Fibroblast of peridontal ligament (primary cell): ENCODE data around the gene CFAP20.

Experiments used
- DNase-seq: peaks from one replicate; pipeline ENCODE4 v3.0.0-alpha.2; 2010; ENCODE audit errors: extremely low read depth

CFAP20 gene

DNA sequence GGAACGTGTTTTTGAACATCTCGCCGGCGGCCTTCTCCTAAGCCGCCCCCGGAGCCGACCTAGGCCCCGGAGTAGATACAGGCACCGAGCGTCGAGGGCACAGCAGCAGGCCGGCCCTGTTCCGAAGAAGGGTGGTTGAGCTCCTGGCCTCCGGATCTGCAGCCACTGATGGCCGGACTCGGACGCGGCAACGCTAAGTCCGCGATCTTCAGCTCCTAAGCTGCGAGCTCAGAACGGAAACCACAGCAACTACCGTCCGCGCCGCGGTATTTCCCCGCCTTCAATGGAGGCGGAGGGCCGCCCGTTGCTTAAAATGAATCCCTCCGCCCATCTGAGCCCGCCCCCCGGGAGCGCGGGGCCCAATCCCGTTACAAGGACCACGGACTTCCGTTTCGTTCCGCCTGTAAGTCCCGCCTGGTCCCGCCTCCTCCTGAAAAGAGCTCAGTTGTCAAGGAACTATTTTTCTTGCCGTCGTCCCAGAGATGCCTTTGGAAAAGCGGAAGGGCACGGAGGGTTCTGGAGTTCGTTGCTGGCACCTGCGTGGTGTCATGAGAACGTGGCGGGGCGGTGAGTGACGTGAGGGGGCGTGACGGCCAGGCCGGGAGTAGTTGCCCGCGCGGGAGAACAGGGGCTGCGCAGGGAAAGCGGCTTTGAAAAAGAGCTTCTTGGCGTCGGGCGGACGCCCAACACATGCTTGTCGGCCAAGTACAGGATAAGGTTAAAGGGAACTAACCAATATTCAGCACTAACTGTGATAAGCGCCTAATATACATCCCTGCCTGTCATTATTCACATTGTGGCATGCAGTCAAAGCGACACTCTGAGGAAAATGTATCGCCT is at the start of gene CFAP20:
Gene CFAP20 (minus strand): TSS at position 285 of the 840 bp plus-strand sequence. CDS start 266 bp downstream, at position 19.
- DNase-seq, result peak; percentile 100

DNA sequence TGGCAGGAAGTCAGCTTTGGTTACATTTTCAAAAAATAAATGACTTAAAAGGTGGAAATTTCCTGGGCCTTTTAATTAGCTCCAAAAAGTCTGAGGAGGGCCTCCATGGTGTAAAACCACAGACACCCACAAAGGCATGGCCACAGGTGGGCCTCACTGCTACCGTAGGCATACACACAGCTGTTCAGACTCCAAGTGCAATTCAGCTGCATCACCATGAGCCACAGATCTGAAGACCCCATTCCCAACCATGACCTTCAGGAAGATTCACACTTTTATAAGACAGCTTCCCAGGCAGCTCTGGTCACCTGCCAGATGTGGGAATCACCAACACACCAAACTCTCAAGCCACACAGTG is 48.2 kb upstream of the CFAP20 start:
- no peak for DNase-seq

DNA sequence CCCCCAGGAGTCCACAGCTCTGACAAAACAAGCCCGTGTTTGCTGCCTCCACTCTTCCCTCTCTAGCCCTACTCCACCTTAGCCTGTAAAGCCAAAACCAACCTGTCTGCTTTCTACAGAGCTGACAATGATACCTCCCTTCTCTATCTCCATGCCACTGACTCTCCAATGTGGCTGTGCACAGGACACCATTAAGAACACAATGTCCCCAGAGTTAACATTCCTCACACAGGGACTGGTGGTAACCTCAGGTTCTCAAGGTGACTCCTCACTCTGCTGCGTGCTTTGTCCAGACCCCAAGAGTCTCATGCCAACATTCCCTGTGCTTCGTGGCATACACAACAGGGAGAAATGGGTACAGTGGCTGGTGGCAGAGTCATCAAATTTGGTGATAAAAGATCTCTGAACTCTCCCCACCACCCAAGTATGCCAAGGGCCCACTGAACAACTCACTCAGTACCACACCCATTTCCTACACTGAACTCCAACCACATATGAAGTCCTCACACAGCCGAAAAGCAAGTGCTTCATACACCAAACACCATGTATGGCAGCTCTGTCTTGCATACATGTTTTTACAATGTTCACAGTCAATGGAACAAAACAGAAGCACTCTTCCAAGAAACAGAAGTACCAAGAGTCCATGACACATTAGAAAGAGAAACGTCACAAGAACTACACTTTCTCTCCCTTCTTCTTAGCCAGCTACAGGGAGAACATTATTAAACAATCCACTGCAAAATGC is 47.6 kb upstream of the CFAP20 start:
- no peak for DNase-seq

DNA sequence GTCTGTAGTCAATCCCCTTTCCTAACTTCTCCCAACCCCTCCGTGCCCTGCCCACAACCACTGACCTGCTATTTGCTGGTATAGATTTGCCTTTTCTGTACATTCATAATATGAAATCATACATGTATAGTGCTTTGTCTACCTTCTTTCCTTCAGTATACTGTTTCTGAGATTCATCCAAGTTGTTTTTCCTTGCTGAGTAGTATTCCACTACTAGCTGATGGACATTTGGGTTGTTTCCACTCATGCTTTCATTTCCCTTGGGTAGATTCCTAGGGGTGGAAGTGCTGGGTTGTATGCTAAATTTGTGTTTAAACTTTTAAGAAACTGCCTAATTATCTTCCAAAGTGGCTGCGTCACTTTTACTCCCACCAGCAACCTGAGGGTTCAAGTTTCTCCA is 41.0 kb upstream of the CFAP20 start:
- DNase-seq, result no peak

DNA sequence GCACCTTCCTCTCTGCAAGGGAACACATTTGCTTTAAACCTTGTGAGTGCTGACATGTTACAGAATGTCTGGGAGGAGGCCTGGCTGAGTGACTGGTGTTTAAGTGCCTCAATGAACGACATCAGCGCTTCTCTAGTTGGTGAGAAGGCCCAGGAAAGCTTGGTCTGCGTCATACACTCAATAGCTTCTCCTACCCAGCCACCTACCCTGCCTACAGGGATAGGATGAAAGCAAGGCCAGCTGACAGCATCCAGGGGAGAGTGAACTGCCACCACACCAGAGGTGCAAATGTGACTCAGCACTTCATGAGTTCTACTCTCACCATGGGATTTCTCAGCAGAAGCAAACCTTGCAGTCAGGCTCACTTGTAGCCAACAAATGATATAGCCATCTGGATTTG is 31.7 kb upstream of the CFAP20 start:
- no peak for DNase-seq

DNA sequence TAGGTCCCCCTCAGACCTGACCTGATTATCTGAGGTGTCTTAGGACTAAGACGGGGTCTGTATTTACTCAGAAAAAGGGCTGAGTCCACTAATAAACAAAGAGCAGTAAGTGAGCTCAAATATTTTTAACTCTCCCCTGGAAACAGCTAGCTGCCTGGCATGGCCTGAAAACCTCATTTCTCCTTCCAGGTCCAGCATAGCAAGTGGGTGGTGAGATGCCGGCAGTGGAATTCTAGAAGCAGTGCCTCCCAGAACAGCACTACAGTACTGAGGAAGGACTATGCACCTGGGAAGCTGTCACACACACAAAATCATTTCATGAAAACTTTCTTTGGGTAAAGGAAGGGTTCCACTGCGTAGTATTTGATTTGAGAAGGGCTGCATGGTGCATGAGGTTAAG is 29.5 kb upstream of the CFAP20 start:
- DNase-seq, result no peak

DNA sequence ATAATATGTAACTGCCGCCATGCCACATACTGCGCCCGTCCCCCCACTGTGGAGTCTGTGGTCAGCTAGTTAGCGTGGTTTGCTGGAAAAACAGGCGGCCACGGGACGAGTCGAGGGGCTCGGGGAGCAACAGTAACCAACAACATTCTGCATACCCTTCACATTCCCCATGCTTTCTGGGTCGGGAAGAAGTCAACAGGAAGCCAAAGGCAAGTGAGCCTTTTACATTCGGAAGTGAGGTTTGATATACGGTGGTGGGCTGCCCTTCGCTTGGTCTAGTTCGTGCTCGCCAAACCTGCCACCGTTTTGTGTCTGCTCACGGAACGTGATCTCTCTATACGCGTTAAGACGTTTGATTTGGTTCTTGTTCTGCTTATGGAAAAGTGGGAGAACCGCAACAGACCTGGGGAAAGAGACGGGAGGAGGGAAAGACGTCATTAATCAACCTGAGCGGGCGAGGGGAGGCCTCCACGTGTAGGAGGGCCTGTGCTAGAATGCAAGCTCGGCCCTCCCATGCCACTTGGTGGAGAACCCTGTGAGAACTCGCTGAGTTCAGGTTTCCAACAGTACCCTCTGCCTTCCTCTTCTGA is 28.9 kb upstream of the CFAP20 start:
- no peak for DNase-seq

DNA sequence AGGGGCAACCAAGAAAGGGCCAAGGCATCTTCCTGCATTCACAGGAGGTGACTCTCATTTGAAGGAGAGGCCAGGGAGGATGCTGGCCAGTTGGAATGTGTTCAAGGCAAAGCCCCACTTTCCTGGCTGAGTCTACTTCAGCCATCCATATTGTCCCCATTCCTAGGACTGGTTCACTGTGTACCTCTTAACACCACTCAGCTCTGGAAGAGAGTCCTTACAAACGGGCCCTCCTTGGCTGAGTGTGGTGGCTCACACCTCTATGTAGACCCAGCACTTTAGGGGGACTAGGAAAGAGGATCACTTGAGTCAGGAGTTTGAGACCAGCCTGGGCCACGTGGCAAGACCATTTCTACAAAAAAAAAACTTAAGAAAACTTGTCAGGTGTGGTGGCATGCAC is 28.1 kb upstream of the CFAP20 start:
- no peak for DNase-seq

DNA sequence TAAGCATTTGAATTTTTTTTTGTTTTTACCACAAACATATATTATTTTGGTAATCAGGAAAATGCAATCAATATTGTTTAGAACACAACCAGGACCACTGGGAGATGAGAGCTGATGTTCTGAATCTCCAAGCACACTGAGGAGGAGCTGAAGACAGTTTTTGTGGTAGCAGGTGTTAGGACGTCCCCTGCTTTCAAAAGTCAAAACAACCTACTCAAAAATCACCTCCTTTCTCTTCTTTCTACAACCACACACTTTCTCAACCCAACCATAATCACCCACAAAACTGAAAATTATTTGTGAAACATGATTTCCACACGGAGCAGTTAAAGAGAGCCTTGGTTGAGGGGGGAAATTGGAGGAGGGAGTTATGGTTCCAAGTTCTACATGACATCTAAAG is 26.7 kb upstream of the CFAP20 start:
- DNase-seq, result no peak

DNA sequence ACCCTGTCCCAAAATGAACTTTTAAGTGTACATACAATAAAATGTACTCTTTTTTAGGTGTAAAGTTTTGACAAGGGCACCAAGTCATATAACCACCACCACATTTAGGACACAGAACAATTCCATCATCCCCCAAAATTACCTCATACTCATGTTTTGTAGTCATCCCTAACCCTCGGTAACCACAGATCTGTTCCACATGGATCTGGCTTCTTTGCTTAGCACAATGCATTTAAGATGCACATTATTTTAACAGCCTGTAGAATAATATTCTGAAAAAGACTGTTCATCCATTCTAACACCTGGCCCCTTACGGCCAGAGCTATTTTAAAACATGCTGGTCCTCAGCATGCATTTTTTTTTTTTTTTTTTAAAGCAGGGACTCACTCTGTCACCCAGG is 25.2 kb upstream of the CFAP20 start:
- peak; percentile 29 for DNase-seq

DNA sequence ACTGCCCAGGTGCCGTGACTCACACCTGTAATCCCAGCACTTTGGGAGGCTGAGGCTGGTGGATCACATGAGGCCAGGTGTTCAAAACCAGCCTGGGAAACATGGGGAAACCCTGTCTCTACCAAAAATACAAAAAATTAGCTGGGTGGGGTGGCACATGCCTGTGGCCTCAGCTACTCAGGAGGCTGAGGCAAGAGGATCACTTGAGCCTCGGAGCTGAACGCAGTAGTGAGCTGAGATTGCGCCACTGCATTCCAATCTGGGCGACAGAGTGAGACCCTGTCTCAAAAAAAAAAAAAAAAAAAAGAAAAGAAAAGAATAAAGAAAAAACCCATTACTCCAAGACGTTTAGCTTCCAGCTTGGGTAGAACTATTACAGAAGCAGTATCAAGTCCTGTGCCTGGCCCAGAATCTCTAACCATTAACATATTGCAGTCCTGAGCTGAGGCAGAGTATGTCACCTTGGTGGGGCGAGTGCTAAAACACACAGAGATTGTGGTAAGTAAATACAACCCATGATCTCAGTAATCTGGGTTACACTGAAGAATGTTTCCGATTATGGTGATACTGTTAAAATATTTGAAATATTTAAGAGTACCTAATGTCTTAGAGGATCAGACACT is 23.2 kb upstream of the CFAP20 start:
- DNase-seq, result no peak

DNA sequence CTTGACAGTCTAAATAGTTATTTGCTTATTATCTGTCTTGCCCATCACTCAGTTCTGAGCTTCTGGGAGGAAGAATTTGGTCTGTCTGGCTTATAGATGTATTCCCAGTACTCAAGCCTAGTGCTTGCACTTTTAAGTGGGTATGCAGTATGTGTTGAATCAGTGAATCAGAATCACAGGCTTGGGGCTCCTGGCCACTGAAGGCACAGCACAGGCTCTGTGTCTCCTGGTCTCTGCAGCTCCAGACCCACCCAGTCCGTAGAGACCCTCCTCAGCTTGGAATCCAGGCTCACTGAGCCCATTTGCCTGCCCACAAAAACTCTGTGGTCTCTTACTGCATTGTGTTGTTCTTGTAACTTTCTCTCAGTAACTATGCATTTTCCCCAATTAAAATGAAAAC is 19.3 kb upstream of the CFAP20 start:
- DNase-seq, result no peak

DNA sequence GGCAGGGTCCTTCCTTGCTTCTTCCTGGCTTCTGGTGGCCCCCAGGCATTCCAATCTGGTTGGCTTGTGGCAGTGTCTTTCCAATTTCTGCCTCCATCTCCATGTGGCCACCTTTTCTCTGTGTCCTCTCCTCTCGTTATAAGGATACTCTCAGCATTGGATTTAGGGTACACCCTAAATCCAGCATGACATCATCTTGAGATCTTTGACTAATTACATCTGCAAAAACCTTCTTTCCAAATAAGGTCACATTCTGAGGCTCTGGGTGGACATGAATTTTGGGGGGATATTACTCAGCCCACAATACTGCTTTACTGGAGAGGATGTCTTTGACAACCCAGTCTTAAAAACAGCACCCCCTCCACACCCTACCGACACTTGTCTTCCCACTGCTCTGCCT is 18.9 kb upstream of the CFAP20 start:
- no peak for DNase-seq

DNA sequence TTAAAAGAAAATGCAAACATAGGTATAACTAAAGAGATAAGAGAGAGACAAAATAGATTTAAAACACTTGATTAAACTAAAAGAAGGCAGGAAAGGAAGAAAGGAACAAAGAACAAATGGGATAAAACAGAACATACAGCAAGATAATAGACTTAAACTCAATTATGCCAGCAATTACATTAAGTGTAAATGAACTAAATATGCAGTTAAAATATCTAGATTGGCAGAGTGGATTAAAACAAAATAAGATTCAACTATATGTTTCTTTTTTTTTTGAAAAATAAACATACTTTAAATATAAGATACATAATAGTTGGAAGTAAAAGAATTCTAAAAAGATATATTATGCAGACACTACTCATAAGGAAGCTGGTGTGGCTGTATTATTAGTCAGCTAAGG is 9.7 kb upstream of the CFAP20 start:
- no peak for DNase-seq

DNA sequence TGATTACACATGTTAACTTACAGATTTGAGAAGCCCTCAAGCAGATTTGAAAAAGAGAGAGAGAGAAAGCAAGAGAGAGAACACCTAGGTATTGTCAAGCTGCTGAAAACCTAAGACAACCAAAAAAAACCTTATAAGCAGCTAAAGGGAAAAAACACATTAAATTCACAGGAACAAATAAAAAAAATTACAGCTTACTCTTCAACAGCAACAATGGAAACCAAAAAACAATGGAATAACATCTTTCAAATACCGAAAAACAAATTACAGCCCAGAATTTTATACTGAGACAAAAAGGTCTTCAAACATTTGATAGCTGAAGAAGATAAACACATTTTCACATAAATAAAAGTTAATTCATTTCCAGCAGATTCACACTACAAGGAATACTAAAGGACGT is 8.4 kb upstream of the CFAP20 start:
- no peak for DNase-seq

DNA sequence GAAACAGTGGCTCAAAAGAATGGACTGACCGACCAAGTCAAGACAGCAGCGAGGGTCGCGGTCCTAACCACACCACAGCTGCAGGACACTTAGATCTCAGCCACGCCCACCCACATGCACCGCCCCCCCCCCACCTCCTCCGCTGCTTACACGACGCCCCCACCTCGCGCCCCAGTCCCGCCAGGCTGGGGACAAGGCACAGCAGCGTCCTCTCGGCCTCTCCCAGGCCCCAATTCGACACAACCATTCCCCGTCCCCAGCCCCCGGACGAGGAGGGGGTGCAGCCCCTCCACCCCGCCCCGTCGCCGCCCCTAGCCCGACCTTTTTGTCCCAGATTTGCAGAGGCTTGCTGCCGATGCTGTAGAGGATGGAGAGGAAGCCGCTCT is 477 bp downstream of the CFAP20 start:
- no peak for DNase-seq

DNA sequence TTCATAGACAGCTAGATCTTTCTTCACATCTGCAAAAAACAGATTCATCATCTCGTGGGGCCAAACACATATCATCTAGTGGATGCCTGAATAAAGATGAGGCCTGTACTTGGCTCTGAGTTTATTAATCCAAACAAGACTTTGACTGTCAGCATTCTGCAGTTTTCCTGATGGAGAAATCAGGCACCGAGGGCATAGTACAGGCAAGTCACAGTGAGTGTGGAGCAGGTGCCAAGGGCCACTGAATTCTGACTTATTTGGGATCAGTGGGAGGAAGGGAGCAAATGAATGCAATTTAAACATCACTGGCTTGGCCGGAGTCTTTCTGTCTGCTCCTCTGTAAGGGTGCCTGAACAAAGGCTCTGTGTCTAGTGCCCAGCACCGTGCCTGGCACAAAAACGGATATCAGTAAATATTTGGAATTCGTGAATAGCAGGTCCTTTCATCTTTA is 975 bp downstream of the CFAP20 start:
- DNase-seq, result no peak

DNA sequence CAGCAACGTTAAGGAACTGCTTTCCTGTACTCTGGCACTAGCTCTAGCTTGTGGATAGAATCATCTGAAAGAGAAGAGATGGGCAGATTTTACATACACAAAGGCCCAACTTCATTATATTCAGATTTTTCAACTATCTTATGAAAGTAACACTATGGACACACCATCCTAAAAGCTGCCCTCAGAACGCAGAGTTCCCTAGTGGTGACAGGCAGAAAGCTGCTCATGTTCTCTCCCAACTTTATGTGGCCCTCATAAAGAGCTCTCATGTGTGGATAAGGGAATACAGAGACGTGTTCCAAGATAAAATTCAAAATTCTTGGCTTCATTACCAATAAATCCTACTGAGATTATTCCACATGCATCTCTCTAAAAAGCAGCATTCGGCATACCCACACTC is 1.5 kb downstream of the CFAP20 start:
- no peak for DNase-seq

DNA sequence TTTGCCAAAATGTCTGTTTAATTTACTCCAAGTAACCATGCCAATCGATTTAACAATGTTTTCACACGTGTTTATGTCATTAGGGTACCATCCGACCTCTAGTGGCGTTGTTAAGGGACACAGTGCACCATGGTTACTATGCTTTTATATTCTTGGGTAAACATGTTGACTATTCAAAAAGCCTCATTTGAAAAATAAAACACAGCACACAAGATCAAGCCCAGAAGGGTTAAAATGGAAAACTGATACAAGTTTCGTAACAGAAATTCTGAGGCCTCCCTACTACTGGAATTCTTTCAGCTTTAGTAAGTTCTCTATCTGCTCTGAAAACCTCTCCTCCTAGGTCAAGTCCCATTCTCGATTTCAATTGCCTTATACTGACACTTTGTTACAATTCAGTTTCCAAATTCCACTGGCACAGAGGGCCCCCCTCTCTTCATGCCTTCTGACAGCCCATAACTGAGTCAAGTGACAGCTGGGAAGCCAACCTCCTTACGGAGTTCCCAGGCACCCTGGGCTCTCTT is 2.1 kb downstream of the CFAP20 start:
- peak; percentile 77 for DNase-seq

DNA sequence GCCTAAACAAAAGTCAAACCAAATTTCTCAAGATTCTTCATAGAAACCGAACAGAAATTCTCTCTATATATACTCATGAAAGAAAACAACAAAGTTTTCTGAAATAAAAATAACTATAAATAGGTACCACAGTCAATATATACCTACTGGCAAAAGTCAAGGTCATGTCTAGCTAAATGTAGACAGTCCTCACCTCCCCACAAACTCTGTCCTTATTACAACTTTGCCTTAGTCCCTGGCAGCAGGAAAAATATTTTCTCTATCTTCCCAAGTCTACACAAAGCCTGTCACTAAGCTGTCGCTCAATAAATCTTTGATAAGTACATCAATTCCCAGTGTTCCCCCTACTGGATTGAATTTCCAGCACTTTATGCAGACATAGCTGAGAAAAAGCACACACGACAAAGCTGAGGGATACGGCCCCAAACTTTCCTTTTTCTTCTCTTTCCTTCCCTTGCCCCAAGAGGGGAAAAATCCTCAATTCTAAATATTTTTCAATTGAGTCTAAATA is 2.7 kb downstream of the CFAP20 start:
- DNase-seq, result no peak

DNA sequence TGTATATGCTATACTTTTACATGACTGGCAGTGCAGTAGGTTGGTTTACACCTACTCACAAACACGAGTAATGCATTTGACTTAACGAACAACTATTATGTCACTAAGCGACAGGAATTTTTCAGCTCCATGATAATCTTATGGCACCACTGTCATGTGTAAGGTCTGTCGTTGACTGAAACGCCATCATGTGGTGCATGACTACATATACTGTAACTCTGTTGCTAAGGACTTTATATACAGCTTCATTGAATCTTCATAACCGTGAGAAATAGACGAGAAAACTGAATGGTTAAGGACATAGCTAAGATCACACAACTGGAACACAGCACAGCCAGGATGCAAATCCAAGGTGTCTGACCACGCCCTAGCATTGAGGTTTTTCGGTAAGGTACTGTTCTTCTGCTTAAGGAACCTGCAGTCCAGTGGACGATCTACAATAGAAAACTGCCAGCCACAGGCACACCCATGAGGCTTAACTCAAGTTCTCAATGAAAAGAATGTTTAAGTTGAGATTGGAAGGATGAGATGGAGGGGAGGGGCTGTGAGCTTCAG is 3.3 kb downstream of the CFAP20 start:
- no peak for DNase-seq

DNA sequence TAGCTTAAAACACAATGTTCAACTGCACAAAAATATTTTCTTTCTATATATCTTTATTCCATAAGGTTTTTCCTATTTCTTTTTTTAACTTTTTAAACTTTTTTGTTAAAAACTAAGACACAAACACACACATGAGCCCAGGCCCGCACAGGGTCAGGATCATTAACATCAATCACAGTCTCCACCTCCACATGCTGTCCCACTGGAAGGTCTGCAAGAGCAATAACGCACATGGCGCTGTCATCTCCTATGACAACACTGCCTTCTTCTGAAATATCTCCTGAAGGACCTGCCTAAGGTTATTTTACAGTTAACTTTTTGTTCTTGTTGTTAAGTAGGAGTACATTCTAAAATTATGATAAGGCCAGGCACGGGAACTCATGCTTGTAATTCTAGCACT is 4.1 kb downstream of the CFAP20 start:
- DNase-seq, result no peak
